NCI-H146 treated with DMSO at 0.1 percent for 48 hours (cell line): ENCODE results near the gene OMP.

ENCODE experiments used
- DNase-seq: peaks from one replicate; lab custom pipeline; 2025; ENCODE audit not compliant: unreplicated experiment; lab: John Stamatoyannopoulos, UW

The OMP gene

GRCh38 chr11:77103319-77103718 is 679 bp downstream of the OMP start:
- no peak for DNase-seq

DNA sequence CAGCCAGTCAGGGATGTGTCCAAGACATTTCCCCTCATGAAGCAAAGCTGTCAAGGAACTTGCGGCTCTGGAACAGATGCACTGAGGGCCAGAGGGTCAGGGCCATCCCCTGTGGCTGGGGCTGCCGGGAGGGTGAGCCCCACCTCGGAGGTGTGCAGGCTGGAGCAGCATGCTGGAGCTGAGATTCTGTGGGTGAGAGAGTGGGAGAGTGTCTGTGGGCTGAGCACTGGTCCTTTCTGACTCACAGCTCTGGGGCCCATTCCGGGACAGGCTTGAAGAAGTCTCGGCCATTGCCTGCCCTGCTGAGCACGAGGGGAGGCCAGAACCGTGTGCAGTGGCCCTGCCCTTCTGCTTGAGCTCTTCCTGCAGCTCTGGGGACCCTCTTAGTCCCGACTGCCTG is 2.1 kb downstream of the OMP start:
- no peak for DNase-seq

DNA sequence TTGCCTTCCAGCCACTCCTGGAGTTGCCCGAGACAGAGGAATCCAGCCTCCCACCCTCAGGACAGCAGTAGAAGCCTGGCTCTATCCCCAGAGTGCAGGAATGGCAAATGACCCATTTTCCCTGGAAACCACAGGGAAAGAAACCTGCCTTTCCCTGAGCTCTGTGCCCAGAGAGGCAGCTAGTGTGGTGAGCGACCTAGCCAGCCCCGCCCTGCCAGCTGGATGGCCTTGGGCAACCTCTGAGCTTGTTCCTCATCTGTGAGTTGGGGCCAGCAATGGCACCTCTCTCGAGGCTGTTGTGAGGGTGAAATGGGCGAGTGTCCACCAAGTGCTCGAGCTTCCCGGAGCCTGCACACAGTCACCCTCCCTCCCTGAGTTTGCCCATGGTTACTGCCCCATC is 3.7 kb downstream of the OMP start:
- no peak for DNase-seq

DNA sequence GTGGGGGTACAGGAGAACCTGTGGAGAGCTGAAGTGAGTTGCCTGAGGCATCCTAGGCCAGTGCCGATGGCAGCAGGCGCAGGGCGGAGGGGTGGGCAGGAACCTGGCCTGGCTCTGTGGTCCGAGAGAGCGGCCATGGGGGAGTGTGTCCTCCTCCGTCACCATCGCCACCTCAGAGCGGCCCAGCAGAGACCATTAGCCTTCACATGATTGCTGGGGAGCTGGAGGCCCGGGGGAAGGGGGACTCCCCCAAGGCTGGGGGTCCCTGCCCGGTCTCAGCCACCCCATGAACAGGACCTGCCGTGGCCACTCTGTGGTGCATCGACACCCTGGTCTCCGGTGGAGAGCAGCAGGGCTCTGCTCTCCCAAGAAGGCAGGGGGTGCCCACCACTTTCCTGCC is 4.1 kb downstream of the OMP start:
- DNase-seq = no peak

- no peak for DNase-seq
Observed at GRCh38 chr11:77107950-77108349, 5.3 kb downstream of the OMP start.

DNA sequence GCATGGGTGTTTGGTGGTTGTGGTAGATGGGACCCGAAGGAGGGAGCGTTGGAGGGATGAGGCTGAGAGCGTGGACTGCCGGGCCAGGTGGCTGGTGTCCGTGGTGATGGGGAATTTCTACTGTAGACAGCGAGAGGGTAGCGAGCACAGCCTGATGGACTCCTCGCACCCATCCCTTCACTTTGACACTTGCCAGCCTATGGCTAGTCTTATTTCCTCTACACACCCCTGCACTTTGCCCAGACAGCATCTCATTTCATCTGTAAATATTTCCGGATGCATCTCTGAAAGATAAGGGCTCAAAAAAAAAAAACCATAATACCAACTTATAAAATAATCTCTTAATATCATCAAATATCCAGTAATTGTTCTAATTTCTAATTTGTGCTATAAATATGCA is 5.8 kb downstream of the OMP start:
- DNase-seq = no peak

GRCh38 chr11:77109236-77110019 is 6.8 kb downstream of the OMP start:
- DNase-seq = no peak

DNA sequence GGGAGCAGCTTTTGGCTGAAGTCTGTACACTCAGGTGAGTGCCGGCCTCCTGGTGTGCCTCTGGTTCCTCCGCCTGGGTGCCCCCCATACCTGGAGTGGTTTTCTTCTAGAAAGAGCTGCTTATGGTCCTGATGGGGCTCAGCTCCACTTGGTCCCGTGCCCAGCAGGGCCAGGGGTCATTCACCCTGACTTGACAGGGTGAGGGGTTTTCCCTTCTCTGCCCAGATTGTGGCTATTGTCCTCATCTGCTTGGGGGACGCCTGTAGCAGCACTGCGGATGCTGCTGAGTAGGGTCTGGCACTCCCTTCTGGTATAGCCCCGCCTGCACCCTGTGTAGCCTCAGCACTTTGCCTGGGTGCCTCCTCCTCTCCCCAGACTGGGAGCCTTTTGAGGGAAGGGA is 8.2 kb downstream of the OMP start:
- no peak for DNase-seq

GRCh38 chr11:77111277-77111676 is 8.6 kb downstream of the OMP start:
- DNase-seq = no peak

GRCh38 chr11:77111946-77112345 is 9.3 kb downstream of the OMP start:
- no peak for DNase-seq

DNA sequence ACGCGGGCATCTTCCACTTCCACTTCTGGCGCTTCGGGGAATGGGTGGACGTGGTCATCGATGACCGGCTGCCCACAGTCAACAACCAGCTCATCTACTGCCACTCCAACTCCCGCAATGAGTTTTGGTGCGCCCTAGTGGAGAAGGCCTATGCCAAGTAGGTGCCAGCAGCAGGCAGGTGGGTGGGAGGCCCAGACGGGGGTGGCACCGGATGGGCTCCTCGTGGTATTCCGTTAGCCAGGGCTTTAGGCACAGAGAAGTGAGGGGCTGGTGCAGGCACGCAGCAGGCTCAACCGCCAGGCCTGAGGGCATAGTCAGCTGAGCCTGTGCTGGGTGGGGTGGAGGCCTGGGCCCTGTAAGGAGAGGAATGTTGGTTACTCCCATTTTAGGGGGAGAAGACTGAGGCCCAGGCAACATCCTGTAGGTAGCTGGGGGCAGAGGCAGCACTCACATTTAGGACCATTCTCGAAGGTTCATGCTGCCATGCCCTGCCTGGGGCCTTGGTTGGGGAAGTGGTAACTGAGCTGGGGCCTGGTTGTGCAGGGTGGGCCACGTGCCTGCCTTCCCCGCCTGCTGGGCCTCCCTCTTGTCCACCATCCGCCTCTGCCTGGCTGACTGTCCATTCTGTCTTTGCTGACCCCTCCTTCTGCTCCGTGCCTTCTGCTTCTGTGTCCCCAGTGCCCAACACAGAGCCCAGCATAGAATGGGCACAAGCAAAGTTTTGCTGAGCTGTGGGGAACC is 10.2 kb downstream of the OMP start:
- DNase-seq = no peak

DNA sequence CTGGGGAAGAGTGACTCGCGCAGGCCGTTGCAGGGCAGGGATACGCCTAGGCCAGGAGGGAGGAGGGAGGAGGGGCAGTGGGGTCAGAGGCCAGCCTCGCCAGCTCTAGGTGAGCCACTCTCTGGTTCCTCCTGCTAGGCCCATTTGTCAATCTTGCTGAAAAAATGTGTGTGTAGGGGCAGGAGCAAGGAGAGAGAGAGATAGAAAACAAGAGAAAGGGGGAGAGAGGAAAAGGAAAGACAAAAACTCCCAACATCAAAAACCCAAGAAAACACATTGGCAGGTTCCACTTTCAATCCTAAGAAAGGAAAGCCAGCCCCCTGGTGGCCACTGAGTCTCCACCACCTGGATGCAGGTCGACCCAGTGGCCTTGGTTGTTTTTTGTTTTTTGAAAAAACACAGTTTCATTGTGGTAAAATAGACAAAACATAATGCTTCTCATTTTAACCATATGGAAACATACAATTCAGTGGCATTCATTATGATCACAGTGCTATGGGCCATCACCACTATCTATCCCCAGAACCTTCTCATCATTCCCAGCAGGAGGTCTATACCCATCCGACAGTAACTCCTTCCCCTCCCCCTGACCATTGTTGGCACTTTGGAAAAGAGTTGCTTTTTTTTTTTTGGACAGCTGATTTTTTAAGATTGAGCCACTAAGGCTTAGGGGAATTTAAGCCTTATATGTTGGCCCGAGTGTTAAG is 10.9 kb downstream of the OMP start:
- no peak for DNase-seq

DNA sequence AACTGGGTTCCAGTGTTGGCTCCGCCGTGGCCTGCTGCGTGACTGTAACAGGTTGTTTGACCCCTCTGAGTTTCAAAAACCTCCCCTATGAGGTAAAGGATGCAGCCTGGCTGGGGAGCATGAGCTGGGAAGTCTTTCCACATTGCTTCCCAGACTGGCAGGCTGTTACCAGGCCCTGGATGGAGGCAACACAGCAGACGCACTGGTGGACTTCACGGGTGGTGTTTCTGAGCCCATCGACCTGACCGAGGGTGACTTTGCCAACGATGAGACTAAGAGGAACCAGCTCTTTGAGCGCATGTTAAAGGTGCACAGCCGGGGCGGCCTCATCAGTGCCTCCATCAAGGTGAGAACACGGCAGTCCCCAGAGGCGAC is 11.4 kb downstream of the OMP start:
- DNase-seq = no peak

DNA sequence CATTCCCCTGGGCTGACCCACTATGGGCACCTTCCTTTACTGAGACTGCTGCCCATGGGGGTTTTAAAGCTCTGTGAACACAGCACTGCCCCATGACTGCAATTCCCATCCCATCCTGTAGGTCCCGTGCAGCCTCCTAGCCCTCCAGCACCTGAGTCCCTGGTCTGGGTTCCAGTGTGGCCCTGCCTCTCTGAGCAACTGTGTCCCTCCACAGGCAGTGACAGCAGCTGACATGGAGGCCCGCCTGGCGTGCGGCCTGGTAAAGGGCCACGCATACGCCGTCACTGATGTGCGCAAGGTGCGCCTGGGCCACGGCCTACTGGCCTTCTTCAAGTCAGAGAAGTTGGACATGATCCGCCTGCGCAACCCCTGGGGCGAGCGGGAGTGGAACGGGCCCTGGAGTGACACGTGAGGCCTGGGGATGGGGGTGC is 12.6 kb downstream of the OMP start:
- DNase-seq = no peak

- no peak for DNase-seq
Observed at GRCh38 chr11:77115956-77116355, 13.3 kb downstream of the OMP start.

GRCh38 chr11:77117492-77117891 is 14.9 kb downstream of the OMP start:
- peak; percentile 37 for DNase-seq

- DNase-seq = no peak
Observed at GRCh38 chr11:77118086-77118485, 15.4 kb downstream of the OMP start.

- no peak for DNase-seq
Observed at GRCh38 chr11:77118971-77119370, 16.3 kb downstream of the OMP start.

DNA sequence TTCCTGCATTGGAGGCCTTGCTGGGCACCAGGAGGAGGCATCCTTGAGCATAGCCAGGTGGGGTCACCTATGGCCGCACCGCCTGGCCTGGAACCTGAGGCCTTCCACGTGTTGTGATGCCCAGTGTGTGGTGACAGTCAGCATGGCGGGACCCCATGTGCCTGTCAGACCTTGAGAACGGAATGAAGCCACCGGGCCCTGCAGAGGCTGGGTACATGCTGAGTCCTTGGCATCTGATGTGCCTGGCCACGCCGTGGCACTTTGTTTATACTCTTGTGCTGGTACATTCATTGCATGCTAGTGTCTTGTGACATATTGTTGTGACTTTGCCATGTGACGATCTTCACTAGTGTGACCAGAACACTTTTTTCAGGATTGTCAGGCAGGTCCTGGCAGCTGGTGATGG is 16.9 kb downstream of the OMP start:
- DNase-seq = no peak

GRCh38 chr11:77120571-77120970 is 17.9 kb downstream of the OMP start:
- no peak for DNase-seq

- no peak for DNase-seq
Observed at GRCh38 chr11:77121096-77121640, 18.5 kb downstream of the OMP start.
